Kidney tubule cell (primary cell): ENCODE measurements around the gene CAVIN3.
"Not testable (repeated sequence)": the region's sequence is repeated elsewhere in the genome, so short reads cannot be mapped to it uniquely, and the experiment has no call there.

Experiments
- DNase-seq: peaks from one replicate; pipeline ENCODE4 v3.0.0-alpha.2; 2018; ENCODE audit warnings: low spot score

The CAVIN3 gene

DNA sequence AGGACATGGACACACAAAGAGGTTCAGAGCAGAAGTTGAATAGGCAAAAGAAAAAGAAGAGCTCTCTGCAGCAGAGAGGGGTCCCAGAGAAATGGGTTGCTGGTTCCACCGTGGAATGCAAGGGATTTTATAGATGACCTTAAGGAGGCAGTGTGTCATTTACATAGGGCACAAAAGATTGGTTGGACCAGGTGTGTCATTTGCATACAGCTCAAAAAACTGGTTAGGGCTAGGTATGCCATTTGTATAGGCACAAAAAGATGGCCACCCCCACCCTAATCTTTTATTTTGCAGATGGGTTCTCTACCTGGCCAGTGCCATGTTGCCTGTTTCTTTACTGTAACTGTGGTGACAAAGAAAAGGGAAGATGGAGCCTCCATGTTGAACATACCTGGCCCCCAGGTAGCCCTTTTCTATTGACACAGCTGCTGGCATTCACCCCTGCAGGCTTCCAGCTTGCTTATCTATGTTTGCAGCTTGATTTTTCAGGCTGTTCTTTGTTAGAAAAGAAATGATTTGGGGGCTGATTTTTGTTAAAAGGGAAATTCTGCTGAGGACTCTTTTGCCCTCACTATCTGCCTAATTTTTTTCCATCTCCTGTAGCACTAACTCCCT is 3.1 kb upstream of the CAVIN3 start:
- no peak for DNase-seq

DNA sequence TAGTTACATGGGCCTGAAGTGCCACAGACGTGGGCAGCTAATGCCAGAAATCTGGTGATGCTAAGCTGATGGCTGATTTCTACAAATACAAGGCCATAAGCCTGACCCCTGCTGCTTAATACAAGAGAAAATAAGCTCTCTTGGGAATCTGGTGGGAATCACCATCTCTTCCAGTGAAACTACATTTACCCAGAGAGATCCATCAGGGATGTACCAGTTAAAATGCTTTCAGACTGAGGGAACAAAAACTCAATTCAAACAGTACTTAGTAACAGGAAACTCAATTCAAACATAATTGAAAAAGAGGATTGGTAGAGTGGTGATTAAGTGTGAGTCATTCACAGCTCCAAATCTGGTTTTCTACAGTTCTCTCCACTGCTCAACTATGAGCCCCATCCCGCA is 1.7 kb upstream of the CAVIN3 start:
- DNase-seq, result peak; percentile 67

DNA sequence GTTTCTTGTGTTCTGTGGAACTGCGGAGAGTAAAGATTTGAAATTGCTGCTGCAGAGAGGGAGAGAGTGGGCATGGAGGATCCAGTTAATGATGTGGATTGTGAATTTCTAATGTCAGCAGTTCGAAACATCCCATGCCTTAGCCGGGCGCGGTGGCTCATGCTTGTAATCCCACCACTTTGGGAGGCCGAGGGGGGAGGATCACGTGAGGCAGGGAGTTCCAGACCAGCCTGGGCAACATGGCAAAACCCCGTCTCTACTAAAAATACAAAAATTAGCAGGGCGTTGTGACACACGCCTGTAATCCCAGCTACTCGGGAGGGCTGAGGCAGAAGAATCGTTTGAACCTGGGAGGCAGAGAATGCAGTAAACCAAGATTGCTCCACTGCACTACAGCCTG is 1.1 kb upstream of the CAVIN3 start:
- DNase-seq, result no peak

DNA sequence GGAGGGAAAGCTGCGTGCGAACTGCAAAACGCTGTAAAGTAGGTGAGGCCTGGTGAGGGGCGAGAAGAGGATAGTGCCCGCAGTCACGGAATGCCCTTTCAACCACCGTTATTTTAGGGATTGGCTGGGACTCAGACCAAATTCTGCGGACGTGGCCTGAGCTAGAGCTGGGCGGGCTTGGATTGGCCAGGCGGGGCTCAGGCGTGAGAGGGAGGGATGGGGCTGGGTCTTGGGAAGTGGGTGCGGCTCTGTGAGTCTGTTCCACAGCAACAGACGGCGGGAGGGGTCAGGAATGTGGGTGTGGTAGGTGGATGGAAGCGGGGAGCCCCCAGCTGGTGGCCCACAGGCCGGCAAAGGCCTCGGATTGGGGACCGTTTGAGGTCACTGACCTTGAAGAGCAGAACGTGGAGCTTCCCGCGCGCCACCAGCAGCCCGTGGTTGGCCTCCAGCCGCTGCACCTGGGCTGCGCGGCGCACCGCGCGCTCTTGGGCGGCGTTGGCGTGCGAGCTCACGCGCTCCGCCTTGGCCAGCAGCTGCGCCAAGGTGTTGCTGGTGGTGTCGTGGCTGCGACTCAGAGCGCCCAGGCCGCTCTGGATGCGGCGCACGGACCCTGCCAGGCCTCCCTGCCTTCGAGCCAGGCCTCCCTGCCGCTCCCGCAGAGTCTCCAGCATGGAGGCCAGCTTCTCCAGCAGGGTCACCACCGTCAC is 444 bp downstream of the CAVIN3 start:
- peak; percentile 88 for DNase-seq

DNA sequence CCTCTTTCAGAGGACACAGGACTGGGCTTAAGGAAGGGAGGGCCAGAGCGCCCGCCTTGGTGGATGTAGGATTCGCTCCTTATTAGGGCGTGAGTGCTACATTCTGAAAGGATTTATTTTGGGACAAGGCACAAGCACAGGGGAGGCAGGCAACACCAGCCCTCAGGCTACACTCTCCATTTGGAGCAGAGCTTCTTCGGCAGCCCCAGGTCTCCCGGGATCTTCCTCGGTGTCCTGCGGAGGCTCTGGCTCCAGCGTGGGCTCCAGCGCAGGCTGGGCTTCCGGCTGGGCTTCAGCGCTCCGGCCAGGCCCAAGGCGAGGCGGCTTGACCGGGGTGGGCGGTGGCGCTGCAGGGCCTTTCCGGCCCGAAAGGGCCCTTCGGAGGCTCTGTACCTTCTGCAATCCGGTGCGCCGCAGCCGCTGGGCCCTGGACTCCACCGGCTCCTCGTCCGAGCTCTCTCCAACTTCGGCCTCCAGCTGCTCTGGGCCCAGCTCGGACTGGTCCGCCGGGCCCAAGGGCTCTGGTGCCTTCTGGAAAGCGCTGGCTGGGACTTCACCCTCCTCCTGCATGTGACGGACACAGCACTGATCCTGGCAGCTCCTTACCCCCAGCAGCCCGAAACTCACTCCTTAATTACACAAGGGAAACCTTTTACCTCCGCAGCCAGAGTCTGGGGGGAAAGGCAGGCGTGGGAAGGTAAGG is 1.1 kb downstream of the CAVIN3 start:
- DNase-seq, result peak; percentile 36

DNA sequence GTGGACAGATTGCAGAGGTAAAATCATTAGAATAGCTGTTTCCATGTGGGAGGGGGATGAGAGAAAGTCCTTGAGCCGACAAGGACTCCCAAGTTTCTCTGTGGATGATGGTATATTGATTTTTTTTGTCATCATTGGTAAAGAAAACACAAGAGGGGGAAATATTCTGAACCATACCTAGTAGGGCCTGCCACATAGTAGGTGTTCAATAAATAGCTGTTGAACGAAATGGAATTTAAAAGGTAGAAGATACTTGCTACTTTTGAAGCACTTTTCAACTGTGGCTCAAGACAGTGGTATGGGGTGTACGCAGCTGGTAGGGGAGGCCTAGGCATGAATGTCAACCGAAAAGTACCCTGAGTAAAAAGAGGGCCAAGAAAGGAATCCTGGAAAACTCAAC is 2.1 kb downstream of the CAVIN3 start:
- DNase-seq, result no peak

DNA sequence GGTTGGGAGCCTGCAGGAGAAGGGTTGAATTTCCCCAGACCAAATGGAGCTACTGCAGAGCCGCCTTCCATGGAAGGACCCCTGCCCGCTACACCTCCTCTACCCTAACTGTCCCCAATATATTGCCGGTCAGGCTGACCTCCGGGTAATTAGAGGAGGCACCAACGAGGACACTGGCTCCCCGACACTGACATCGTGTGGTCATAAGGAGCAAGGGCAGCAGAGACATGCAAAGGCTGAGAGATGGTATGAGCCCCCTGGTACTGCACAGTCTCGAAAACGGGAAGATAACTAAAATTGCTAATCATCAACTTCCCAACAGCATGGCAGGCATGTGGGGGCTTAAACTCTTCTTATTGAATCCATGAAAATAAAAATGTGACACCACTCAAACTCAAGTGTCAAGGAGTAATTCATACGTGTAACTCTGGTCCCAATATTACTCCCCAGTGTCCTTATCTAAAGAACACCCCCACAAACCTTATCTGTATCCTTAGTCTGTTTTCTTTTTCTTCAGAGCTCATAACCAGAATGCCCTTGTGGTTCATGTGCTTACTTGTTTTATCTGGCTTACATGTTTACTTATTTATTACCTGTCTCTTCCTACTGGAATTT is 4.4 kb downstream of the CAVIN3 start:
- DNase-seq, result peak; percentile 65

DNA sequence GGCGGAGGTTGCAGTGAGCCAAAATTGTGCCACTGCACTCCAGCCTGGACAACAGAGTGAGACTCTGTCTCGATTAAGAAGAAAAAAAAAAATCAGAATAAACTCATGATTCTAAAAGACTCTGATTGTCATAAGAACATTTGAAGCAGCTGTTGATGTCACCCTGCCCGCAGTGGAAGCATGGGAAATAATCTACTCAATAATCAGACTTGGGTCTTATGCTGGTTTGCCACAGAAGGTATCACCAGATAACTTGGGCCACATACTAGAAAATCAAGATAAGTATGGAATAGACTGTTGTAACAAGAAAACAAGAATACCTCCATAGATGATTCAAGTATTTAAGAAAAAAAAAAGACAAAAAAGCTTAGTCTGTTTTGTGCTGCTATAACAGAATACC is 8.2 kb downstream of the CAVIN3 start:
- DNase-seq, result no peak

DNA sequence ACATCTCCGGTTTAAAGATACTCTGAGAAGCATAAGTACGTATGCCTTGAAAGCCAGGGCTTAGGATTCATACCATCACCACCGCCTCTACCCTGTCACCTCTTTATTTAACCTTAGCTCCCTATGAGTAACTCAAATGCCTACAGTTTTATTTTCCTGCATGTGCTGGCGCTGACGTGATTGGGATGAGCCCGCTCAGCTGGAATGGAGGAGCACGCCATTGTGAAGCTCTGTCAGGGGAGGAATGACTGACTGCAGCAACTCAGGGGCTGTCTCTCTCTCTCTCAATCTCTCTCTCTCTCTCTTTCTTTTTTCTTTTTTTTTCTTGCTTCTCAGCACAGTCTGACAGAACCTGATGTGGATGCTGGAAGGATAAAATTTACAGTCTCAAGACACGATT is 12.4 kb downstream of the CAVIN3 start:
- peak; percentile 66 for DNase-seq

DNA sequence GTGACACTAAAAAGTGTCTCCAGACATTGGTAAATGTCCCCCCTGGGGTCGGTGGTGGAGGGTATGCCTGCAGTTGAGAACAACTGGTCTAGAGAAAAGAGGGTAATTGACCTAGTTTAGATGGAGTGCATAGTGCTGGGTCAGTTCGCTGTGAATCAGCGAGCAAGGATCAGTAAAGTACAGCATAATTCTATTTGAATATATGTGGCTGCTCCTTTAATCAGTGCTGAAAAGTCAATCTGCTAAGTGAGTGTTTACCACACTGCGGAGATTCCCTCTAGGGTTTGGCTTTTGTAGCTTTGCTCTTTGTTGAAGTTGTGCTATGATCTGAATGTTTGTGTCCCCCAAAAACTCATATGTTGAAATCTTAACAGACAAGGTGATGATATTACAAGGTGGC is 15.0 kb downstream of the CAVIN3 start:
- no peak for DNase-seq

DNA sequence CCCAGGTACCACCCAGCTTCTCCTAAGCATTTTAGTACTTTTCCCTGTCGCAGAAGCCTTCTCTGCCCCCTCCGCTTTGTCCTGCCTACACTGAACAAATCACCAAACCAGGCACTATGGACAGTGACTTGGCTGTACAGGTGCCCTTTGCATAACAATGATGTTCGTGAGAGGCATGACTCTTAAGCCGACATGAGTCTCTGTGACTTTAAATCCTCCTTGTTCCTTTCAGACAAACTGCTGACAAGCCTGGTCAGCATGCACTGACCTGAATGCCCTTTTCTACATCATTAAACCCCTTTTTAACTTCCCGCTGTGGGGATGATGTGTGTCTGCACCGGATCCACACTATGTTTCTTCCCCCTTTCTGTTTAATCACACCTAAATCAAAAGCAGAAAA is 16.6 kb downstream of the CAVIN3 start:
- peak; percentile 38 for DNase-seq

DNA sequence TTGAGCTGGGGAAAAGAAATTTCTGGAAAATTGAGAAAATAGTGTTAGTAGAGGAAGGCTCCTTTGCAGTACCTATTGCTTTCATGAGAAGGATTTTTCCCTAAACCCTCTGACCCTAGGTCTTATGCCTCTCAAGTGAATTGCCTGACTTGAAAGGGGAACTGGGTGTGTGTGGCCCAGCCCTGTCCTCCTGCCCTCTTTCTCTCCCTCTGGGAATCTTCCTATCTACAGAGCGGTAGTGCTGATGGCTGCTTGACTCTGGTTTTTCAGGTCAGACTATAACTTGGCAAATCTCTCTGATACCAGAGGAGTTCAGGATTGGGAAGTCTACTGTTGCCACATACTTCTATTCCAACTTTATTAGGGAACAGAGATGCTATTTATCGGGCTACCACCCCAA is 19.2 kb downstream of the CAVIN3 start:
- DNase-seq, result no peak

DNA sequence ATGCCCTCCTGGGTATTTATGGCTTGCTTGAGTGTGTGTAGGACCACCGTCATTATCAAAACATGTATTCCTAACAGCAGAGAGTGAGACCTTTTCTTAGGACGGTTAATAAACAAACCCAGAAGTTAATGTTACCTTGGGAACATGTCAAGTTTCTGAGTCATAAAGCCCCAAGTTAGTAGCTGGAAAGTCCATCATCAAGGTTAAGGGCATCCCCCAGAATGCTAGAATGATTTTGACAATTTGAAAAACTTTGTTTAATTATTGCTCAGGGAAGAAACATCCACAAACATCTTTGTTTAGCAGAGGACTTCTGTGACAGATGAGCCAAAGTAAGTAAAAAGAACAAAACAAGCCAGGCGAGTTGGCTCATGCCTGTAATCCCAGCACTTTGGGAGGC is 20.0 kb downstream of the CAVIN3 start:
- DNase-seq, result peak; percentile 87

DNA sequence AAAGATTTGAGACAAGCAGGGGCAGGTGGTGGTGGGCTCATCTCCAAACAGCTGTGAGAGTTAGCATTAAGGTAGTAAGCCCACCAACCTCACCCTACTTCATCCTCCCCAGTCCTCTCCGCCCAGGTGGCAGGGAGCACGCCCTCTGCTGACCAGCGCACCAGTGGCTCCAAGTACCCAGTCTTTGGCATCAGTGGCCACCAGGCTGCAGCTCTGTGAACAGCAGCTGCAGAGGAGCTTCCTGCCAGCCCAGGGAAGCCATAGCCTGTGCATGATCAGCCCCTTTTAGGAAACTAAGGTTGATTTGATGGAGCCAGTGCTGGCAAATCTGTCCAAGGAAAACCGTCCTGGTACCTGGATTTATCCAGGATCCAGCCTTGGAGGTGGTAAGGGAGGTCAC is 21.7 kb downstream of the CAVIN3 start:
- DNase-seq, result peak; percentile 58

DNA sequence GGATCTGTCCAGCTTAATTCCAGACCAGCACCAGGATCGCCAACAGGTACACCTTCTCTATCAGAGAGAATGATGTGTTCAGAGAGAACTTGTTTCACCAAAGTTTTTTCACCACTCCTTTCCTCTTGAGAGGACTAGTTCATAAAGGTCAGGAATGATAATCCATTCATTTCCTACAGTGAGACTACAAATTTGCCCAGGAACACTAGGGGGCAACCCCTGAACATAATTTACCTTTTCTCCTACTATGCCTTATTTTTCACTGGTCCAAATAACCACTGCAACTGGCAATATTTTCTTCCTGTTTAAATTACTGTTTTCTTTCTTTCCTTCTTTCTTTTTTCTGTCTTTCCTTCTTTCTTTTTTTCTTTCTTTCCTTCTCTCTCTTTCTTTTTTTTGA is 22.5 kb downstream of the CAVIN3 start:
- DNase-seq, result peak; percentile 30

DNA sequence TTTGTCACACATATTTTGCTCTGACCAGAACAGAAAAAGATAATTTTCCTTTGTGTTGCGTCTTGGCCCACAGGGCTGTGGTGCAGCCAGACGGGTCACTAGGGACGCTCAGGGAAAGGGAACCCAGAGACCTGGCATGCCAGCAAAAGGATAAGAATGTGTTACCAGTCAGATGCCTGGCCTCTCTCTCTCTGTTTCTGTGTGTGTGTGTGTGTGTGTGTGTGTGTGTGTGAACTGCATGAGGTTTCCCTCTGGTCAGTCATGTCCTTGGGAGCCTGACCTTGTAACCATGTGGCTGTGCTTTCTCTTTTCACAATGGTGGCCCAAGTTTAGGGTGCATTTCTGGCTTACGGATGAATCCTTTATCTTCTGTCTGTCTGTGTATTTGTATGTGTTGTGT is 35.3 kb downstream of the CAVIN3 start:
- no peak for DNase-seq

DNA sequence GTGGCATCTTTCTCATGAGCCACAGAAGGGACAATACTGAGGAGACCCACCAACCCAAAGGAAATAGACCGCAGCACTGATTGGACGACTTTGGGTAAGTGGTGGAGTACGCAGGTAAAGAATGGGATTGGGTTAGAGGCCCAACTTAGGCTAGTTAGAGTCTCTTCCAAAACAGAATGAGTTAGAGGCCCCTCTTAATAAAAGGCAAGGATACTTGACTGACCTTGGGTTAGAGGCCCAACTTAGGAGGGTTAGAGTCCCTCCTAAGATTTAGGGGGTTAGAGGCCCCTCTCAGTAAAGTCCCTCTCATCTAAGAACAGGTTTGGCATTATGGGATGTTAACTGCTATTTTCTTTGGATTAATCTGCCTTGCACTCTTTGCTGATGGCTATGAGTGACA is 36.1 kb downstream of the CAVIN3 start:
- no peak for DNase-seq

DNA sequence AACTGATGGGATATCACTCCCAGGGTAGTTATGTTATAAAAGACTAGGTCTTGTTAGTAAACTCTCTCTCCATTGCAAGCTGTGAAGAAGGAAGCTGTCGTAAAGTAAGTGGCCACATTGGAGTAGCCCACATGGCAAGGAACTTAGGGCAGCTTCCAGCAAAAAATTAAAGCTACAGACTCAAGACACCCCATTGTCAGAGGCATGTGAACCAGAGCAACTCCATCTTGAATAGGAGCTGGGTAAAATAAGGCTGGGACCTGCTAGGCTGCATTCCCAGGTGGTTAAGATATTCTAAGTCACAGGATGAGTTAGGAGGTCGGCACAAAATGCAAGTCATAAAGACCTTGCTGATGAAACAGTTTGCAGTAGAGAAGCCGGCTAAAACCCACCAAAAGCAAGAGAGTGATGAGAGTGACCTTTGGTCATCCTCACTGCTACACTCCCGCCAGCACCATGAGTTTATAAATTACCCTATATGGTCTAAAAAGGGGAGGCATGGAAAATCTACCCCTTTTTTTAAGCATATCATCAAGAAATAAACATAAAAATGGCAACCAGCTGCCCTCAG is 36.8 kb downstream of the CAVIN3 start:
- DNase-seq, result no peak

DNA sequence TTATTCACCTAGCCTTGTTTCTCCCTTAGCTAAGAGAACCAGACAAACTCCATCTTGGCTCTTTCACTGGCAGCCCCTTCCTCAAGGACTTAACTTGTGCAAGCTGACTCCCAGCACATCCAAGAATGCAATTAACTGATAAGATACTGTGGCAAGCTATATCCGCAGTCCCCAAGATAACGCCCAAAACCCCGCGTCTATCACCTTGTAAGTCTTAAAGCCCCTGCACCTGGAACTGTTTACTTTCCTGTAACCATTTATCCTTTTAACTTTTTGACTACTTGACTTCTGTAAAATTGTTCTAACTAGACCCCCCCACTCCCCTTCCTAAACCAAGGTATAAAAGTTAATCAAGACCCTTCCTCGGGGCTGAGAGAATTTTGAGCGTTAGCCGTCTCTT is 39.5 kb downstream of the CAVIN3 start:
- not testable (repeated sequence) for DNase-seq

DNA sequence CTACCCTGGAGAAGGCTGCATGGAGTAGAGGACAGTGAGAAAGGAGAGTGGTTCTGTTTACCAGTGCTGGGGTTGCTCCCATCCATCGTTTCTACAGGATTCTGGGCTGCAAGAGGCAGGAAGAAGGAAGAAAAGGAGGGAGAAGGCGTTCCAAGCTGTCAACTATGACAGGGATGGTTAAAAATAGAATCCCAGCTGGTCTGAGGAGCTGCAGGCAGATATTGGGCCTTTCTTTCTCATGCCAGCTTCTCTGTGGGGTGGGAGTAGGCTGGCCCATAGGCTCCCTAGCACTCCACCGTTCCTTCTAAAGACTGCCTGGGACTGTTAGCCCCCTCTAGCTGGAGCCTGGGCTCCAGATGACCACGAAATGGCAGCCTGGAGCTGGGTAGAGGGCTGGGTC is 47.1 kb downstream of the CAVIN3 start:
- no peak for DNase-seq

DNA sequence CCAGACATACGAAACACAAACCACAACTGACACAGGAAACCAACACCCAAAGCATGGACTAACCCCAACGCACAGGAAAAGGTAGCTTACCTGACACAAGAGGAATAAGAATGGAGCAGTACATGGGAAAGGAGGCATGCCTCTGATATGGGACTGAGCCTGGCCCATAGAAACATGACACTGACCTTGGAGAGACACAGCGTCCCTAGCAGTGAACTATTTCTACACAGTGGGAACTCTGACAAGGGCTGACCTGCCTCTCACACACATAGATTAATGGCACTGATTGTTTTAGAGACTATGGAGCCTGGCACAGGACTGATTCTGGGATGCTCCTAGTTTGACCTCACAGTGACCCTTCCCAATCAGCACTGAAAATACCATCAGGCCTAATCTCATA is 48.7 kb downstream of the CAVIN3 start:
- DNase-seq, result no peak

DNA sequence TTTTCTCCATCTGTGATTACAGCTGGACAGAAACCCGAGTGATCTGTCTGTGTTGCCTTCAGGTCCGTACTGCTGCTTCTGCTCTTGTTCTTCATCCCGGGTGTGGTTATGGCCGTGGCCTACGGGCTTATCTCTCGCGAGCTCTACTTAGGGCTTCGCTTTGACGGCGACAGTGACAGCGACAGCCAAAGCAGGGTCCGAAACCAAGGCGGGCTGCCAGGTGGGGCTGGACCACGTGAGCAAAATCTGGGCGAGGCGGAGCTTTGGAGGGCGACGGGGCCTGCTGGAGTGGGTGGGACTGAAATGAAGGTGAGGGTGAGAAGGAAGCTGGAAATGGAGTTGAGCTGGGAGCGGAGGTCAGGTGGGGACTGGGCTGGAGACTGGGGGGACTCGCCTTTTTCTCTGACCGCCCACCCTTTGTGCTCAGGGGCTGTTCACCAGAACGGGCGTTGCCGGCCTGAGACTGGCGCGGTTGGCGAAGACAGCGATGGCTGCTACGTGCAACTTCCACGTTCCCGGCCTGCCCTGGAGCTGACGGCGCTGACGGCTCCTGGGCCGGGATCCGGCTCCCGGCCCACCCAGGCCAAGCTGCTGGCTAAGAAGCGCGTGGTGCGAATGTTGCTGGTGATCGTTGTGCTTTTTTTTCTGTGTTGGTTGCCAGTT is 49.6 kb downstream of the CAVIN3 start:
- no peak for DNase-seq
